Left ventricle myocardium inferior (tissue), 1 donor: ENCODE results near the gene MCOLN3. TPM values are rescaled to one million over a fixed set of nuclear protein-coding genes. Genes with fewer than 3 reads are reported as not detected.

Source experiments
- DNase-seq: peaks from one replicate; pipeline ENCODE4 v3.0.0-alpha.2; 2020
- H3K27ac ChIP-seq: fragments of 200-600 bp; replicated peaks from 2 replicates; pipeline ENCODE4 v1.8.0; 2021
- H3K27me3 ChIP-seq: fragments of 200-600 bp; 2 replicates; pipeline ENCODE4 v1.8.0; 2021; ENCODE audit warnings: low read depth
- H3K36me3 ChIP-seq: fragments of 200-600 bp; 2 replicates; pipeline ENCODE4 v1.8.0; 2021
- H3K4me1 ChIP-seq: fragments of 200-600 bp; 2 replicates; pipeline ENCODE4 v1.8.0; 2021
- H3K4me3 ChIP-seq: fragments of 200-600 bp; 2 replicates; pipeline ENCODE4 v1.8.0; 2021; ENCODE audit warnings: mild to moderate bottlenecking, moderate library complexity
- H3K9me3 ChIP-seq: fragments of 200-600 bp; replicated peaks from 2 replicates; pipeline ENCODE4 v1.8.0; 2021
- intact Hi-C: fragments of 100-400 bp; cut with micrococcal nuclease; formaldehyde crosslinking; loops from one replicate; pipeline ENCODE4 v1.11.0; 2022
- total RNA-seq: library from RNA; stranded (reverse); fragmentation: NEBNext Ultra II Directional; extraction: Animal tissue kit (Norgen Biotek cat#: 25700); gene quantifications from one replicate; pipeline ENCODE4 v1.2.1, GENCODE V29; 2021
- TF ChIP-seq, protein P1 (sequence below): fragments of 200-600 bp; IDR thresholded peaks from 2 replicates; pipeline ENCODE4 v1.8.0; 2021; ENCODE audit warnings: antibody characterized with exemption, mild to moderate bottlenecking, borderline replicate concordance
- donor health status: DM: no; HTN: yes; CAD: no; lungs with severe emphysema.

Gene MCOLN3
- total RNA-seq, 1 donor from 2014 or later = 0.44 TPM

DNA sequence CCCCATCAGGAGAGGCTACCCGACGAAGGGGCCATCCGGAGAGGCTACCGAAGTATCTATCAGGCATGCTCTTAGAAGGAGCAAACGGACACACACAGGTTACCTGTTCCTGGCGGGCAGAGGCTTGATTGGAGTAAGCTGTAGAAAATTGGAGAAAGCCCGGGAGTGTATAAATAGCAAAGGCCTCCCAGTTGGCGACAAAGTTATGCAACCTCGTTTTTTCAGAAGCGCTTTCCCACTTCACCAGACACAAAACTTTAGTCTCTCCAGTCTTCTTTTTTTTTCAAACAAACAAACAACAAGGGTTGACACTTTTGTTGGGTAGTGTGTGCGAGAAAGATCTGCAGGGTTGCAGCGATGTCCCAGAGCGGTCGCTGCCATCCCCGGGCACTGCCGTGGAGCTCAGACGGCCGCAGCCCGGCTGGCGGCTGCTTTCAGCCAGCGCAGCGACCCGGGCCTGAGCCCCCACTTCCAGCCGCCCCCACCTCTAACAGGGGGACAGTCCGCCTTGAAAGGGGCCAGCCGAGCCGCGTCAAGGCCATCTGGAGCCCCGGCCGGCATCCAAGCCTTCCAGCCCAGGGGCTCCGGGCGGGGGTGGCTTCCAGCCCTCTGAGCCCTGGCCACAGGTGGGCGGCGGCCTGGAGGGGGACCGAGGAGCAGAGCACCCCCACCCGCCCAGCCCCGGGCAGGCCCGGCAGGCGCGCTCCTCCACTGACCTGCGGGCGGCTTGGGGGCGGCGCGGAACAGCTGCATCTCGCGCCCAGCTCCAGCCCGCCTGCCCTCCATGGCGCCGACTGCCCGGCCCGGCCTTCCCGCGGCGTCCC is 616 bp downstream of the MCOLN3 start:
- no peaks in the 10 kb centered on the region for H3K36me3 ChIP-seq
- no peaks in the 10 kb centered on the region for H3K9me3 ChIP-seq
- H3K4me3 ChIP-seq = peak overlapping the region; percentile 67
- intact Hi-C loops = no loop called here
- TF ChIP-seq, protein P1, sequence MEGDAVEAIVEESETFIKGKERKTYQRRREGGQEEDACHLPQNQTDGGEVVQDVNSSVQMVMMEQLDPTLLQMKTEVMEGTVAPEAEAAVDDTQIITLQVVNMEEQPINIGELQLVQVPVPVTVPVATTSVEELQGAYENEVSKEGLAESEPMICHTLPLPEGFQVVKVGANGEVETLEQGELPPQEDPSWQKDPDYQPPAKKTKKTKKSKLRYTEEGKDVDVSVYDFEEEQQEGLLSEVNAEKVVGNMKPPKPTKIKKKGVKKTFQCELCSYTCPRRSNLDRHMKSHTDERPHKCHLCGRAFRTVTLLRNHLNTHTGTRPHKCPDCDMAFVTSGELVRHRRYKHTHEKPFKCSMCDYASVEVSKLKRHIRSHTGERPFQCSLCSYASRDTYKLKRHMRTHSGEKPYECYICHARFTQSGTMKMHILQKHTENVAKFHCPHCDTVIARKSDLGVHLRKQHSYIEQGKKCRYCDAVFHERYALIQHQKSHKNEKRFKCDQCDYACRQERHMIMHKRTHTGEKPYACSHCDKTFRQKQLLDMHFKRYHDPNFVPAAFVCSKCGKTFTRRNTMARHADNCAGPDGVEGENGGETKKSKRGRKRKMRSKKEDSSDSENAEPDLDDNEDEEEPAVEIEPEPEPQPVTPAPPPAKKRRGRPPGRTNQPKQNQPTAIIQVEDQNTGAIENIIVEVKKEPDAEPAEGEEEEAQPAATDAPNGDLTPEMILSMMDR = no peak
- H3K27me3 ChIP-seq = peaks cover 89% of the 10 kb centered on the region
- DNase-seq = peak; percentile 16
- no peak overlapping the region for H3K27ac ChIP-seq
- H3K4me1 ChIP-seq = peaks cover 19% of the 10 kb centered on the region

DNA sequence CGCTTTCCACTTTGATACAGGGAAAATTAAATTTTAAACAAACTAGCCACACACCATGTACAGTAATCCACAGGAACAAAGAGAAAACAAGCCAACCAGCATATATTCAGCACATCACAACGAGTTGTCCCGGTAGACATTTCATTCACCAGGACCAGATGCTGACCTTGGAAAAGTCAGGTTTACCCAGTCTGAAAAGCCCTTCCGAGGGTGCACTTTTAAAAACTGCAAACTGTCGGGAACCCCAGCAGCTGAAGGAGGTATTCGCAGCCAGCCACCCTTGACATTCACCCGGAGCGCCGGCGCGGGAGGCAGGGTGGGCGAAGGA is 1.2 kb downstream of the MCOLN3 start:
- H3K27me3 ChIP-seq = peaks cover 89% of the 10 kb centered on the region
- H3K27ac ChIP-seq = no peak overlapping the region
- no peak for DNase-seq
- no peaks in the 10 kb centered on the region for H3K36me3 ChIP-seq
- TF ChIP-seq, protein P1 = no peak
- H3K4me1 ChIP-seq = peaks cover 19% of the 10 kb centered on the region
- peak overlapping the region; percentile 67 for H3K4me3 ChIP-seq
- intact Hi-C loops = no loop called here
- H3K9me3 ChIP-seq = no peaks in the 10 kb centered on the region

DNA sequence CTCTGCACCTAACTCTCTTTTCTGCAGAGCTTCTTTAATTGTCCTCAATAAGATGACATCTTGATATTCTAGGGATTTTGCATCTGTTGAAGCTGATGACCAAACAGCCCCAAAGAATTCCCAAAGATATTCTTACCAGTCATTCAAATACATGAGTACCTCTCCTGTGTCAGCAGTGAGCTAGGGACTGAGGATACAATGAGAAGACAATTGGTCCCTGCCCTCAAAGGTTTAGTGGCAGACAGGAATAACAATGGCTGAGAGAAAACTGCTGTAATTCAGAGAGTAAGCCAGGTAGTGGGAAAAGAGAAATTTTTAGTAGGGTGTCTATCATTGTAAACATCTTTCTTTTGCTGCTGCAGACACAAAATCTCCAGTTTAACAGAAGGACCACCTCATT is 5.9 kb downstream of the MCOLN3 start:
- no peak for DNase-seq
- intact Hi-C loops = no loop called here
- no peak overlapping the region for H3K4me3 ChIP-seq
- no peak overlapping the region for H3K27ac ChIP-seq
- H3K9me3 ChIP-seq = no peaks in the 10 kb centered on the region
- TF ChIP-seq, protein P1 = no peak
- H3K27me3 ChIP-seq = peaks cover 57% of the 10 kb centered on the region
- H3K4me1 ChIP-seq = peaks cover 3% of the 10 kb centered on the region
- H3K36me3 ChIP-seq = no peaks in the 10 kb centered on the region

DNA sequence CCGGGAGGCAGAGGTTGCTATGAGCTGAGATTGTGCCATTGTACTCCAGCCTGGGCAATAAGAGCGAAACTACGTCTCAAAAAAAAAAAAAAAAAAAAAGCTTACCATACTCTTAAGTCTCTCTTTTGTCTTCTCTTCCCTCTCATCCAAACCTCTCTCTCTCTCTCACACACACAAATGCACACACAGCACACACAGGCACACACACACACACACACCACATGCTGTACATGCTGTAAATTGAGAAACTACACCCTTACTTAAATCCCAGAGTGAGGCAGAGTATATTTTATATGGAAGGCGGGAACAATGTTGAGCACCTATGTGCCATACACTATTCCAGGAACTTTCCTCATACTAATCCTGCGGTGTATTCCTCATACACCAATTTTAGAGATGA is 6.5 kb downstream of the MCOLN3 start:
- Histone ChIP-seq H3K27me3 (peaks cover 54% of the 10 kb centered on the region), H3K4me1 (no peaks in the 10 kb centered on the region), H3K27ac (no peak overlapping the region), H3K9me3 (no peaks in the 10 kb centered on the region), H3K36me3 (no peaks in the 10 kb centered on the region), H3K4me3 (no peak overlapping the region)
- no peak for DNase-seq
- intact Hi-C loops = no loop called here
- TF ChIP-seq, protein P1 = no peak

DNA sequence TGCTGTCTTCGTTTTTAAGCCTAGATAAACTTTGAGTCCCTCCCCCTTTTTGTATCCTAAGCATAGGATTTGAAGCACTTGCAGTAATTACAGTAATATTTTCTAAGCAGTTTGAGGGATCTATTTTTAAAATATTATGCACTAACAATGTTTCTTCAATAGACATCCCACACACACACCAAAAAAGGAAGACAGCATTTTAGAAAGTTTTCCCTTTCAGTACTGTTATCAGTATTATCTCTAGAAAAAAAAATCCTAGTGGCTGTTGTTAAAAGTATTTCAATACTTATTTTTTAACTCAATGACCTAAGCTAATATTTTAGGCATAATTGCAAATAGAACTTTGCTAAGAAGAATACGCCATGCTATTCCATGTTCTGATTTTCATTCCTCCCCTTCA is 15.1 kb downstream of the MCOLN3 start:
- no peak overlapping the region for H3K4me3 ChIP-seq
- H3K27ac ChIP-seq = no peak overlapping the region
- peaks cover 8% of the 10 kb centered on the region for H3K27me3 ChIP-seq
- no peaks in the 10 kb centered on the region for H3K36me3 ChIP-seq
- H3K9me3 ChIP-seq = no peaks in the 10 kb centered on the region
- H3K4me1 ChIP-seq = no peaks in the 10 kb centered on the region
- DNase-seq = no peak
- intact Hi-C loops = no loop called here
- TF ChIP-seq, protein P1 = no peak
